GM12878 (cell line): ENCODE data around the gene LAMP5. TPM values are rescaled to one million over a fixed set of nuclear protein-coding genes. Genes with fewer than 3 reads are reported as not detected.

ENCODE experiments used
- ATAC-seq: fragments of 200-7000 bp; cut with Tn5 transposase; 3 replicates; pipeline ENCODE4 v1.9.1; 2020; ENCODE audit warnings: mild to moderate bottlenecking, moderate library complexity
- BruUV-seq: library from RNA; stranded (reverse); fragments of 400-500 nt; replicated peaks from 2 replicates; lab custom pipeline; 2021; lab: Mats Ljungman, UMichigan
- CTCF ChIA-PET: fragments of 300-600 bp; sonication (Branson Sonifier 250); formaldehyde crosslinking; extraction: SDS; loops from one replicate; lab custom pipeline; 2021; ENCODE audit warnings: inconsistent platforms; lab: Yijun Ruan, JAX
- POLR2A ChIA-PET: fragments of 350-600 bp; formaldehyde crosslinking; extraction: SDS; loops from one replicate; lab custom pipeline; 2021; ENCODE audit warnings: inconsistent platforms; lab: Charles Lee
- RAD21 ChIA-PET: fragments of 300-600 bp; sonication (Branson Sonifier 250); formaldehyde crosslinking; loops from one replicate; lab custom pipeline; 2023; ENCODE audit warnings: antibody characterized with exemption; ENCODE audit not compliant: unreplicated experiment; lab: Charles Lee
- SMC1A ChIA-PET: fragments of 300-600 bp; sonication (Branson Sonifier 250); formaldehyde crosslinking; loops from one replicate; lab custom pipeline; 2023; ENCODE audit not compliant: unreplicated experiment, uncharacterized antibody; lab: Charles Lee
- DNase-seq: peaks from one replicate; pipeline ENCODE4 v3.0.0-alpha.2; 2011; ENCODE audit warnings: low read depth, low spot score
- FAIRE-seq: peaks from 3 replicates; lab custom pipeline; 2011; peaks lifted over from hg19 to GRCh38; lab: Jason Lieb, UNC
- H2AFZ ChIP-seq: 2 replicates; pipeline ENCODE4 v1.6.0; 2011; ENCODE audit warnings: low read depth, low read length, control low read depth; ENCODE audit not compliant: control insufficient read depth
- H3K27ac ChIP-seq: 2 replicates; pipeline ENCODE4 v1.5.1; 2011; ENCODE audit warnings: control low read depth; ENCODE audit not compliant: control insufficient read depth, insufficient read depth
- H3K27me3 ChIP-seq, 2 experiments: replicated peaks in 1 of 2; 2 replicates each; pipeline versions ENCODE4 v1.6.0 to v1.6.1; 2011; ENCODE audit warnings: low read length in 1 of 2; ENCODE audit not compliant: control insufficient read depth in 2 of 2, insufficient read depth in 2 of 2
- H3K36me3 ChIP-seq, 2 experiments: 2 replicates each; pipeline ENCODE4 v1.5.1; 2011; ENCODE audit warnings: low read length in 1 of 2; ENCODE audit not compliant: control insufficient read depth in 2 of 2, insufficient read depth in 2 of 2
- H3K4me1 ChIP-seq: 2 replicates; pipeline ENCODE4 v1.6.1; 2011; ENCODE audit warnings: mild to moderate bottlenecking, low read length, moderate library complexity, mixed read lengths; ENCODE audit not compliant: control insufficient read depth, insufficient read depth
- H3K4me2 ChIP-seq: 2 replicates; pipeline ENCODE4 v1.6.0; 2011; ENCODE audit warnings: control low read depth; ENCODE audit not compliant: control insufficient read depth, insufficient read depth
- H3K4me3 ChIP-seq: fragments of 200-600 bp; sonication (generic); 2 replicates; pipeline ENCODE4 v1.5.1; 2016
- H3K79me2 ChIP-seq: 2 replicates; pipeline ENCODE4 v1.6.0; 2011; ENCODE audit warnings: low read length; ENCODE audit not compliant: control insufficient read depth, insufficient read depth
- H3K9ac ChIP-seq: 2 replicates; pipeline ENCODE4 v1.8.0; 2011; ENCODE audit warnings: low read length, control low read depth, mixed read lengths; ENCODE audit not compliant: control insufficient read depth, insufficient read depth
- H3K9me3 ChIP-seq: replicated peaks from 3 replicates; pipeline ENCODE4 v1.5.1; 2011; ENCODE audit warnings: mild to moderate bottlenecking, low read length; ENCODE audit not compliant: control insufficient read depth, insufficient read depth
- H4K20me1 ChIP-seq: 2 replicates; pipeline ENCODE4 v1.6.0; 2011; ENCODE audit not compliant: control insufficient read depth, insufficient read depth
- BRCA1 ChIP-seq: IDR thresholded peaks from 2 replicates; pipeline ENCODE4 v1.6.1; 2011; ENCODE audit warnings: low read depth, low read length, improper control_type of control experiment
- MTA3 ChIP-seq: IDR thresholded peaks from 2 replicates; pipeline ENCODE4 v1.6.1; 2012; ENCODE audit warnings: low read length, inconsistent platforms, borderline replicate concordance
- NBN ChIP-seq: fragments of 450-650 bp; IDR thresholded peaks from 2 replicates; pipeline ENCODE4 v1.6.1; 2016
- PAX5 ChIP-seq: IDR thresholded peaks from 2 replicates; pipeline ENCODE4 v1.6.1; 2011; ENCODE audit warnings: low read depth, low read length, borderline replicate concordance
- POLR2AphosphoS5 ChIP-seq: IDR thresholded peaks from 2 replicates; pipeline ENCODE4 v1.6.1; 2011; ENCODE audit warnings: mild to moderate bottlenecking, low read length, inconsistent platforms
- RBBP5 ChIP-seq: fragments of 200-600 bp; sonication (generic); conservative IDR thresholded peaks from 2 replicates; pipeline ENCODE4 v1.6.1; 2016
- ZNF207 ChIP-seq: fragments of 450-650 bp; IDR thresholded peaks from 2 replicates; pipeline ENCODE4 v1.6.1; 2014; ENCODE audit warnings: antibody characterized with exemption, mild to moderate bottlenecking, borderline replicate concordance
- WGBS: methylation state at CpG from one replicate; pipeline ENCODE4 v1.1.6; 2016; ENCODE audit warnings: low lambda C conversion rate; ENCODE audit not compliant: insufficient replicate concordance, insufficient coverage; ENCODE audit errors: missing lambda C conversion rate; 5-methylcytosine and 5-hydroxymethylcytosine counted together
- in situ Hi-C: fragments of 300-500 bp; cut with MboI; formaldehyde crosslinking; loops from 9 replicates; pipeline ENCODE4 v1.14.3; 2018; ENCODE audit warnings: mixed read lengths
- intact Hi-C: fragments of 100-400 bp; cut with micrococcal nuclease; formaldehyde crosslinking; loops from one replicate; pipeline ENCODE4 v1.14.2; 2022; ENCODE audit not compliant: unreplicated experiment
- polyA plus RNA-seq, 11 experiments: library from polyadenylated mRNA; depleted of rRNA in 4 of 11; unstranded in 6 of 11; stranded (reverse) in 5 of 11; fragments of >200 nt; fragmentation: Nextera tagmentation in 4 of 11; fragmentation: Illumina TruSeq in 1 of 11; extraction: Ambion mirVana in 4 of 11; extraction: Trizol in 1 of 11; gene quantifications; 1 replicate in 1 of 11; 2 replicates in 10 of 11; pipeline versions ENCODE4 v1.2.1 to v1.2.3, GENCODE V29; 2011 to 2016; ENCODE audit warnings: inconsistent platforms in 2 of 11, missing spikeins in 2 of 11, low read depth in 1 of 11
- total RNA-seq, 4 experiments: library from RNA; depleted of rRNA in 3 of 4; stranded (reverse); fragments of >200 nt in 3 of 4; fragmentation: Illumina TruSeq in 1 of 4; extraction: Trizol in 1 of 4; gene quantifications; 2 replicates each; pipeline versions ENCODE4 v1.2.1 to v1.2.3, GENCODE V29; 2013 to 2021
- TF ChIP-seq, protein P1 (sequence below), 3 experiments: IDR thresholded peaks in 2 of 3; conservative IDR thresholded peaks in 1 of 3; 2 replicates each; pipeline ENCODE4 v1.5.1; 2011; ENCODE audit warnings: low read depth in 3 of 3, low read length in 3 of 3, mild to moderate bottlenecking in 3 of 3, control low read depth in 2 of 3, moderate library complexity in 2 of 3, inconsistent platforms in 1 of 3, mixed read lengths in 1 of 3; ENCODE audit not compliant: control insufficient read depth in 2 of 3, insufficient read depth in 1 of 3; ENCODE audit errors: extremely low read depth in 1 of 3
- TF ChIP-seq, protein P2 (sequence below): IDR thresholded peaks from 2 replicates; pipeline ENCODE4 v1.6.1; 2011; ENCODE audit warnings: low read depth, low read length, improper control_type of control experiment, borderline replicate concordance
- TF ChIP-seq, protein P3 (sequence below): fragments of 450-650 bp; IDR thresholded peaks from 2 replicates; pipeline ENCODE4 v1.6.1; 2014; ENCODE audit warnings: mild to moderate bottlenecking

The LAMP5 gene
- total and polyA plus RNA-seq, 10 of the 15 experiments (the other 5 are each of a cell fraction or from before 2014, with no cell fraction given): 0.10 to 0.56 (median 0.49) TPM; not detected in 1

DNA sequence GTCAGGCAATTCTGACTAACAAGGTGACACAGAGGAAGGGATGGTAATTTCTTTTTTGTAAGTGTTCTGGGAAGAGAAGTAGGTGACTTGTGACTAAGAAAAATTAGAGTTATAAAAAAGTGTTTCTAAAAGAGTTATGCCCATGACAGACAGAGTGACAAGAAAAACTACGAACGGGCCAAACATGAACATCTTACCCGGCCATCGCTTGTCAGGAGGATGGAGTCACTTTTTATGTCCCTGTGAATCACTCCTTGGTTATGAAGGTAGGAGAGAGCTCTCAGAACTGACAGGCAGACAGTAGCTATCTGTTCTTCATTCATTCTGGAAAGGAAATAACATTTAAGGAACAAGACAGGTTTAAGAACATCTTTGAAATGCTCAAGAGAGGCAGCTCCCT is 43.0 kb downstream of the LAMP5 start (continued):
- TF ChIP-seq BRCA1 (no peak), PAX5 (no peak)
- TF ChIP-seq, protein P1, sequence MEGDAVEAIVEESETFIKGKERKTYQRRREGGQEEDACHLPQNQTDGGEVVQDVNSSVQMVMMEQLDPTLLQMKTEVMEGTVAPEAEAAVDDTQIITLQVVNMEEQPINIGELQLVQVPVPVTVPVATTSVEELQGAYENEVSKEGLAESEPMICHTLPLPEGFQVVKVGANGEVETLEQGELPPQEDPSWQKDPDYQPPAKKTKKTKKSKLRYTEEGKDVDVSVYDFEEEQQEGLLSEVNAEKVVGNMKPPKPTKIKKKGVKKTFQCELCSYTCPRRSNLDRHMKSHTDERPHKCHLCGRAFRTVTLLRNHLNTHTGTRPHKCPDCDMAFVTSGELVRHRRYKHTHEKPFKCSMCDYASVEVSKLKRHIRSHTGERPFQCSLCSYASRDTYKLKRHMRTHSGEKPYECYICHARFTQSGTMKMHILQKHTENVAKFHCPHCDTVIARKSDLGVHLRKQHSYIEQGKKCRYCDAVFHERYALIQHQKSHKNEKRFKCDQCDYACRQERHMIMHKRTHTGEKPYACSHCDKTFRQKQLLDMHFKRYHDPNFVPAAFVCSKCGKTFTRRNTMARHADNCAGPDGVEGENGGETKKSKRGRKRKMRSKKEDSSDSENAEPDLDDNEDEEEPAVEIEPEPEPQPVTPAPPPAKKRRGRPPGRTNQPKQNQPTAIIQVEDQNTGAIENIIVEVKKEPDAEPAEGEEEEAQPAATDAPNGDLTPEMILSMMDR (IDR thresholded peaks at IDR 0.05 in 2 of 3, conservative IDR thresholded peaks at IDR 0.05 in 1 of 3; ENCODE audit: control insufficient read depth in 2 of 3, extremely low read depth in 1 of 3, insufficient read depth in 1 of 3, low read depth in 3 of 3, low read length in 3 of 3): no peak

DNA sequence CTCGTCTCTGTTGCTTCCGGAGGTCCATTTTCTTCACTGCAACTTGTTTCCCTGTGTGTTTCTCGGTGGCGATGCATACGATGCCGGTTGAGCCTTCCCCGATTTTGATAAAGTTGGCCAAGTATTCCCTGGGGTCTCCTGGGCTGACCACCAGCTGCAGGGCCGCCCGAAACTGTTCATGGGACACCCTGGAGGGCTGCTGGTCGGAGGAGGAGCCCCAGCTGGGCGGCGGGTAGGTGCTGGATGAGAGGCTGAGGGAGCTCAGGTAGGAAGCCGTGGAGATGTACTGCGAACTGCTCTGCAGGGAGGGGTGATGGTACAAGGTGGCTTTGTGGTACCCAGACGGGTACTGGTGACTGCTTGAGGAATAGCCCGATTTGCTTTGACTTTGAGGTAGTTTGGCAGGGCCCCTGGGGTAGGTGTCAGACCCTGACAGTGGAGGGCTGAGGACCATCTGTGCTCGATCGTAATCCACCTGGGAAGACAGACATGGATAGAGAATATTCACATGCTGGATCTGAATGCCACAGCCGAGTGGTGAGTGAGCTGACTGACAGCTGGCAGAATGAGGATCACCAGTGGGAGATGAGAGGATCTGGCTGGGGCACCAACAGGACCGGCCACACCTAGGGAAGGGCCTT is 51.6 kb downstream of the LAMP5 start:
- POLR2A ChIA-PET: no interaction called here

More for the DNA sequence above, 51.6 kb downstream of the LAMP5 start:
- no peak for FAIRE-seq
- H3K9ac ChIP-seq: no peak overlapping the region
- no peak for DNase-seq
- CTCF ChIA-PET: no interaction called here
- H3K4me2 ChIP-seq: no peak overlapping the region
- no peak overlapping the region for H2AFZ ChIP-seq
- intact Hi-C loops: no loop called here
- no peaks in the 10 kb centered on the region for H3K9me3 ChIP-seq
- H3K27ac ChIP-seq: no peak overlapping the region
- WGBS: 40% methylated on average over 18 of the region's 20 CpGs
- H3K27me3 ChIP-seq: peaks cover 0 to 2% of the 10 kb centered on the region in 2 experiments; a peak in 3 of 4 replicates
- no TSS peak for BruUV-seq
- H3K79me2 ChIP-seq: no peaks in the 10 kb centered on the region
- TF ChIP-seq MTA3: no peak
- TF ChIP-seq RBBP5: no peak
- TF ChIP-seq, protein P2, sequence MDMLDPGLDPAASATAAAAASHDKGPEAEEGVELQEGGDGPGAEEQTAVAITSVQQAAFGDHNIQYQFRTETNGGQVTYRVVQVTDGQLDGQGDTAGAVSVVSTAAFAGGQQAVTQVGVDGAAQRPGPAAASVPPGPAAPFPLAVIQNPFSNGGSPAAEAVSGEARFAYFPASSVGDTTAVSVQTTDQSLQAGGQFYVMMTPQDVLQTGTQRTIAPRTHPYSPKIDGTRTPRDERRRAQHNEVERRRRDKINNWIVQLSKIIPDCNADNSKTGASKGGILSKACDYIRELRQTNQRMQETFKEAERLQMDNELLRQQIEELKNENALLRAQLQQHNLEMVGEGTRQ: no peak
- TF ChIP-seq POLR2AphosphoS5: no peak
- TF ChIP-seq, protein P3, sequence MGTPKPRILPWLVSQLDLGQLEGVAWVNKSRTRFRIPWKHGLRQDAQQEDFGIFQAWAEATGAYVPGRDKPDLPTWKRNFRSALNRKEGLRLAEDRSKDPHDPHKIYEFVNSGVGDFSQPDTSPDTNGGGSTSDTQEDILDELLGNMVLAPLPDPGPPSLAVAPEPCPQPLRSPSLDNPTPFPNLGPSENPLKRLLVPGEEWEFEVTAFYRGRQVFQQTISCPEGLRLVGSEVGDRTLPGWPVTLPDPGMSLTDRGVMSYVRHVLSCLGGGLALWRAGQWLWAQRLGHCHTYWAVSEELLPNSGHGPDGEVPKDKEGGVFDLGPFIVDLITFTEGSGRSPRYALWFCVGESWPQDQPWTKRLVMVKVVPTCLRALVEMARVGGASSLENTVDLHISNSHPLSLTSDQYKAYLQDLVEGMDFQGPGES: no peak
- TF ChIP-seq ZNF207: no peak
- no peak for TF ChIP-seq NBN
- no peaks in the 10 kb centered on the region for H3K36me3 ChIP-seq
- no peaks in the 10 kb centered on the region for H4K20me1 ChIP-seq
- H3K4me3 ChIP-seq: no peak overlapping the region
- in situ Hi-C loops: no loop called here
- RAD21 ChIA-PET: no interaction called here
- no peak for ATAC-seq
- H3K4me1 ChIP-seq: no peaks in the 10 kb centered on the region
- SMC1A ChIA-PET: no interaction called here
